GM12878 (cell line): ENCODE measurements around the gene C14orf119. TPM values are rescaled to one million over a fixed set of nuclear protein-coding genes. Genes with fewer than 3 reads are reported as not detected.

Experiments
- ATAC-seq: fragments of 200-7000 bp; cut with Tn5 transposase; 3 replicates; pipeline ENCODE4 v1.9.1; 2020; ENCODE audit warnings: mild to moderate bottlenecking, moderate library complexity
- BruUV-seq: library from RNA; stranded (reverse); fragments of 400-500 nt; replicated peaks from 2 replicates; lab custom pipeline; 2021; lab: Mats Ljungman, UMichigan
- CTCF ChIA-PET: fragments of 300-600 bp; sonication (Branson Sonifier 250); formaldehyde crosslinking; extraction: SDS; loops from one replicate; lab custom pipeline; 2021; ENCODE audit warnings: inconsistent platforms; lab: Yijun Ruan, JAX
- POLR2A ChIA-PET: fragments of 350-600 bp; formaldehyde crosslinking; extraction: SDS; loops from one replicate; lab custom pipeline; 2021; ENCODE audit warnings: inconsistent platforms; lab: Charles Lee
- RAD21 ChIA-PET: fragments of 300-600 bp; sonication (Branson Sonifier 250); formaldehyde crosslinking; loops from one replicate; lab custom pipeline; 2023; ENCODE audit warnings: antibody characterized with exemption; ENCODE audit not compliant: unreplicated experiment; lab: Charles Lee
- SMC1A ChIA-PET: fragments of 300-600 bp; sonication (Branson Sonifier 250); formaldehyde crosslinking; loops from one replicate; lab custom pipeline; 2023; ENCODE audit not compliant: unreplicated experiment, uncharacterized antibody; lab: Charles Lee
- DNase-seq: peaks from one replicate; pipeline ENCODE4 v3.0.0-alpha.2; 2011; ENCODE audit warnings: low read depth, low spot score
- FAIRE-seq: peaks from 3 replicates; lab custom pipeline; 2011; peaks lifted over from hg19 to GRCh38; lab: Jason Lieb, UNC
- H2AFZ ChIP-seq: 2 replicates; pipeline ENCODE4 v1.6.0; 2011; ENCODE audit warnings: low read depth, low read length, control low read depth; ENCODE audit not compliant: control insufficient read depth
- H3K27ac ChIP-seq: 2 replicates; pipeline ENCODE4 v1.5.1; 2011; ENCODE audit warnings: control low read depth; ENCODE audit not compliant: control insufficient read depth, insufficient read depth
- H3K27me3 ChIP-seq, 2 experiments: replicated peaks in 1 of 2; 2 replicates each; pipeline versions ENCODE4 v1.6.0 to v1.6.1; 2011; ENCODE audit warnings: low read length in 1 of 2; ENCODE audit not compliant: control insufficient read depth in 2 of 2, insufficient read depth in 2 of 2
- H3K36me3 ChIP-seq, 2 experiments: 2 replicates each; pipeline ENCODE4 v1.5.1; 2011; ENCODE audit warnings: low read length in 1 of 2; ENCODE audit not compliant: control insufficient read depth in 2 of 2, insufficient read depth in 2 of 2
- H3K4me1 ChIP-seq: 2 replicates; pipeline ENCODE4 v1.6.1; 2011; ENCODE audit warnings: mild to moderate bottlenecking, low read length, moderate library complexity, mixed read lengths; ENCODE audit not compliant: control insufficient read depth, insufficient read depth
- H3K4me2 ChIP-seq: 2 replicates; pipeline ENCODE4 v1.6.0; 2011; ENCODE audit warnings: control low read depth; ENCODE audit not compliant: control insufficient read depth, insufficient read depth
- H3K4me3 ChIP-seq: fragments of 200-600 bp; sonication (generic); 2 replicates; pipeline ENCODE4 v1.5.1; 2016
- H3K79me2 ChIP-seq: 2 replicates; pipeline ENCODE4 v1.6.0; 2011; ENCODE audit warnings: low read length; ENCODE audit not compliant: control insufficient read depth, insufficient read depth
- H3K9ac ChIP-seq: 2 replicates; pipeline ENCODE4 v1.8.0; 2011; ENCODE audit warnings: low read length, control low read depth, mixed read lengths; ENCODE audit not compliant: control insufficient read depth, insufficient read depth
- H3K9me3 ChIP-seq: replicated peaks from 3 replicates; pipeline ENCODE4 v1.5.1; 2011; ENCODE audit warnings: mild to moderate bottlenecking, low read length; ENCODE audit not compliant: control insufficient read depth, insufficient read depth
- H4K20me1 ChIP-seq: 2 replicates; pipeline ENCODE4 v1.6.0; 2011; ENCODE audit not compliant: control insufficient read depth, insufficient read depth
- CREM ChIP-seq: IDR thresholded peaks from 2 replicates; pipeline ENCODE4 v1.6.1; 2014; ENCODE audit warnings: antibody characterized with exemption, low read depth
- EP300 ChIP-seq, 2 experiments: fragments of 150-350 bp in 1 of 2; IDR thresholded peaks; 2 replicates each; pipeline ENCODE4 v1.6.1; 2011 to 2012; ENCODE audit warnings: low read depth in 2 of 2, low read length in 2 of 2, borderline replicate concordance in 1 of 2, improper control_type of control experiment in 1 of 2, inconsistent platforms in 1 of 2; ENCODE audit not compliant: control insufficient read depth in 1 of 2
- SMARCA5 ChIP-seq: fragments of 450-650 bp; IDR thresholded peaks from 2 replicates; pipeline ENCODE4 v1.6.1; 2017; ENCODE audit warnings: mild to moderate bottlenecking
- TAF1 ChIP-seq: IDR thresholded peaks from 2 replicates; pipeline ENCODE4 v1.6.1; 2011; ENCODE audit warnings: mild to moderate bottlenecking, low read depth, low read length, borderline replicate concordance
- ZNF274 ChIP-seq: IDR thresholded peaks from one replicate; pipeline ENCODE4 v1.8.0; 2011; ENCODE audit not compliant: insufficient read length, insufficient read depth
- ZNF384 ChIP-seq: IDR thresholded peaks from 2 replicates; pipeline ENCODE4 v1.6.1; 2012; ENCODE audit warnings: low read depth, mild to moderate bottlenecking, low read length, improper control_type of control experiment, borderline replicate concordance
- in situ Hi-C: fragments of 300-500 bp; cut with MboI; formaldehyde crosslinking; loops from 9 replicates; pipeline ENCODE4 v1.14.3; 2018; ENCODE audit warnings: mixed read lengths
- intact Hi-C: fragments of 100-400 bp; cut with micrococcal nuclease; formaldehyde crosslinking; loops from one replicate; pipeline ENCODE4 v1.14.2; 2022; ENCODE audit not compliant: unreplicated experiment
- polyA plus RNA-seq, 11 experiments: library from polyadenylated mRNA; depleted of rRNA in 4 of 11; unstranded in 6 of 11; stranded (reverse) in 5 of 11; fragments of >200 nt; fragmentation: Nextera tagmentation in 4 of 11; fragmentation: Illumina TruSeq in 1 of 11; extraction: Ambion mirVana in 4 of 11; extraction: Trizol in 1 of 11; gene quantifications; 1 replicate in 1 of 11; 2 replicates in 10 of 11; pipeline versions ENCODE4 v1.2.1 to v1.2.3, GENCODE V29; 2011 to 2016; ENCODE audit warnings: inconsistent platforms in 2 of 11, missing spikeins in 2 of 11, low read depth in 1 of 11
- total RNA-seq, 4 experiments: library from RNA; depleted of rRNA in 3 of 4; stranded (reverse); fragments of >200 nt in 3 of 4; fragmentation: Illumina TruSeq in 1 of 4; extraction: Trizol in 1 of 4; gene quantifications; 2 replicates each; pipeline versions ENCODE4 v1.2.1 to v1.2.3, GENCODE V29; 2013 to 2021
- TF ChIP-seq, protein P1 (sequence below): IDR thresholded peaks from 2 replicates; pipeline ENCODE4 v1.6.1; 2011; ENCODE audit warnings: low read depth, low read length, improper control_type of control experiment, borderline replicate concordance
- TF ChIP-seq, protein P2 (sequence below), 3 experiments: IDR thresholded peaks in 2 of 3; conservative IDR thresholded peaks in 1 of 3; 2 replicates each; pipeline ENCODE4 v1.5.1; 2011; ENCODE audit warnings: low read depth in 3 of 3, low read length in 3 of 3, mild to moderate bottlenecking in 3 of 3, control low read depth in 2 of 3, moderate library complexity in 2 of 3, inconsistent platforms in 1 of 3, mixed read lengths in 1 of 3; ENCODE audit not compliant: control insufficient read depth in 2 of 3, insufficient read depth in 1 of 3; ENCODE audit errors: extremely low read depth in 1 of 3
- TF ChIP-seq, protein P3 (sequence below): fragments of 450-650 bp; formaldehyde crosslinking; IDR thresholded peaks from 2 replicates; pipeline ENCODE4 v1.5.0; 2022; ENCODE audit warnings: mild to moderate bottlenecking, missing genetic modification characterization
- TF ChIP-seq, protein P4 (sequence below): fragments of 450-650 bp; IDR thresholded peaks from 2 replicates; pipeline ENCODE4 v1.6.1; 2017; ENCODE audit warnings: low read depth, mild to moderate bottlenecking, moderate library complexity

C14orf119 gene
- total and polyA plus RNA-seq, 10 of the 15 experiments (the other 5 are each of a cell fraction or from before 2014, with no cell fraction given), result 32.3 to 228 (median 57.6) TPM

DNA sequence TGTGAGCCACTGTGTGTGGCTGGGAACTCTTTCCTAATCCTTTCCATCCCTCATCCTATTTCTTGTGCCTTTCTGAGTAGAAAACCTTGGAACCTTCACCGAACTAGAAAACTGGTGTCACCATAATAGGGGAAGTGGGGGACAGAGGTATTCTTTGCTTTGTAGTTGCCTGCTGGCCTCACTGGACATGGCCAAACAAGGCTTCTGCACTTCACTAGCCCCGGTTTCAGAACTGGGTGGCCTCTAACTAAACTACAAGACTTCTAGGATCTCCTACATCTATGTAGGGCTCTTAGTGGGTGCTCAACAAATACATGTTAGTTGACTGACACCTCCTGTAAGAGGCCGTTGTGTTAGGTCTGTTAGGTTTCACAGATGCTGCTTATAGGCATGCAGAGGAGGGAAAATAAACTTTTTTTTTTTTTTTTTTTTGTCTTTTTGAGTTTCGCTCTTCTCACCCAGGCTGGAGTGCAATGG lies 10.1 kb downstream of the C14orf119 start (continued):
- no peak for TF ChIP-seq ZNF384

DNA sequence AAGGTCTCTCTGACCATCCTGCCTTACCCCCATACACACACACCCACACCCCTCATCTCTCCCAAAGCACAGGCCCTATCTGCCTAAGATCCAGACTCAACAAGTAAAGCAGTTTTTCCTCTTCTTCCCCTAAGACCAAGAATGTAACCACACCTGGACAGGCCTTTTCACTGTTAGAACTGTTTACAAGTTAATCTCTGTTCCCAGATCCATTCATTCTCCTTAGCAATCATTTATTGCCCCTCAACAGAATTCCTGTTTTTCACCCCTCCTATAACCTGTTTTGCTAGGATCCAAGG lies 11.4 kb downstream of the C14orf119 start:
- DNase-seq, result no peak
- SMC1A ChIA-PET, result no interaction called here
- Histone ChIP-seq H3K79me2 (no peaks in the 10 kb centered on the region), H3K36me3 (no peaks in the 10 kb centered on the region), H3K9ac (no peak overlapping the region)
- TF ChIP-seq, protein P1, sequence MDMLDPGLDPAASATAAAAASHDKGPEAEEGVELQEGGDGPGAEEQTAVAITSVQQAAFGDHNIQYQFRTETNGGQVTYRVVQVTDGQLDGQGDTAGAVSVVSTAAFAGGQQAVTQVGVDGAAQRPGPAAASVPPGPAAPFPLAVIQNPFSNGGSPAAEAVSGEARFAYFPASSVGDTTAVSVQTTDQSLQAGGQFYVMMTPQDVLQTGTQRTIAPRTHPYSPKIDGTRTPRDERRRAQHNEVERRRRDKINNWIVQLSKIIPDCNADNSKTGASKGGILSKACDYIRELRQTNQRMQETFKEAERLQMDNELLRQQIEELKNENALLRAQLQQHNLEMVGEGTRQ, result no peak
- TF ChIP-seq CREM (no peak), TAF1 (no peak), SMARCA5 (no peak), EP300 (IDR thresholded peaks at IDR 0.05; ENCODE audit: borderline replicate concordance in 1 of 2, control insufficient read depth in 1 of 2, low read depth in 2 of 2, low read length in 2 of 2) (no peak), ZNF274 (no peak)
- TF ChIP-seq, protein P2, sequence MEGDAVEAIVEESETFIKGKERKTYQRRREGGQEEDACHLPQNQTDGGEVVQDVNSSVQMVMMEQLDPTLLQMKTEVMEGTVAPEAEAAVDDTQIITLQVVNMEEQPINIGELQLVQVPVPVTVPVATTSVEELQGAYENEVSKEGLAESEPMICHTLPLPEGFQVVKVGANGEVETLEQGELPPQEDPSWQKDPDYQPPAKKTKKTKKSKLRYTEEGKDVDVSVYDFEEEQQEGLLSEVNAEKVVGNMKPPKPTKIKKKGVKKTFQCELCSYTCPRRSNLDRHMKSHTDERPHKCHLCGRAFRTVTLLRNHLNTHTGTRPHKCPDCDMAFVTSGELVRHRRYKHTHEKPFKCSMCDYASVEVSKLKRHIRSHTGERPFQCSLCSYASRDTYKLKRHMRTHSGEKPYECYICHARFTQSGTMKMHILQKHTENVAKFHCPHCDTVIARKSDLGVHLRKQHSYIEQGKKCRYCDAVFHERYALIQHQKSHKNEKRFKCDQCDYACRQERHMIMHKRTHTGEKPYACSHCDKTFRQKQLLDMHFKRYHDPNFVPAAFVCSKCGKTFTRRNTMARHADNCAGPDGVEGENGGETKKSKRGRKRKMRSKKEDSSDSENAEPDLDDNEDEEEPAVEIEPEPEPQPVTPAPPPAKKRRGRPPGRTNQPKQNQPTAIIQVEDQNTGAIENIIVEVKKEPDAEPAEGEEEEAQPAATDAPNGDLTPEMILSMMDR (IDR thresholded peaks at IDR 0.05 in 2 of 3, conservative IDR thresholded peaks at IDR 0.05 in 1 of 3; ENCODE audit: control insufficient read depth in 2 of 3, extremely low read depth in 1 of 3, insufficient read depth in 1 of 3, low read depth in 3 of 3, low read length in 3 of 3), result no peak
- TF ChIP-seq, protein P3, sequence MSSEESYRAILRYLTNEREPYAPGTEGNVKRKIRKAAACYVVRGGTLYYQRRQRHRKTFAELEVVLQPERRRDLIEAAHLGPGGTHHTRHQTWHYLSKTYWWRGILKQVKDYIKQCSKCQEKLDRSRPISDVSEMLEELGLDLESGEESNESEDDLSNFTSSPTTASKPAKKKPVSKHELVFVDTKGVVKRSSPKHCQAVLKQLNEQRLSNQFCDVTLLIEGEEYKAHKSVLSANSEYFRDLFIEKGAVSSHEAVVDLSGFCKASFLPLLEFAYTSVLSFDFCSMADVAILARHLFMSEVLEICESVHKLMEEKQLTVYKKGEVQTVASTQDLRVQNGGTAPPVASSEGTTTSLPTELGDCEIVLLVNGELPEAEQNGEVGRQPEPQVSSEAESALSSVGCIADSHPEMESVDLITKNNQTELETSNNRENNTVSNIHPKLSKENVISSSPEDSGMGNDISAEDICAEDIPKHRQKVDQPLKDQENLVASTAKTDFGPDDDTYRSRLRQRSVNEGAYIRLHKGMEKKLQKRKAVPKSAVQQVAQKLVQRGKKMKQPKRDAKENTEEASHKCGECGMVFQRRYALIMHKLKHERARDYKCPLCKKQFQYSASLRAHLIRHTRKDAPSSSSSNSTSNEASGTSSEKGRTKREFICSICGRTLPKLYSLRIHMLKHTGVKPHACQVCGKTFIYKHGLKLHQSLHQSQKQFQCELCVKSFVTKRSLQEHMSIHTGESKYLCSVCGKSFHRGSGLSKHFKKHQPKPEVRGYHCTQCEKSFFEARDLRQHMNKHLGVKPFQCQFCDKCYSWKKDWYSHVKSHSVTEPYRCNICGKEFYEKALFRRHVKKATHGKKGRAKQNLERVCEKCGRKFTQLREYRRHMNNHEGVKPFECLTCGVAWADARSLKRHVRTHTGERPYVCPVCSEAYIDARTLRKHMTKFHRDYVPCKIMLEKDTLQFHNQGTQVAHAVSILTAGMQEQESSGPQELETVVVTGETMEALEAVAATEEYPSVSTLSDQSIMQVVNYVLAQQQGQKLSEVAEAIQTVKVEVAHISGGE (CRISPR knock-in tag), result no peak
- TF ChIP-seq, protein P4, sequence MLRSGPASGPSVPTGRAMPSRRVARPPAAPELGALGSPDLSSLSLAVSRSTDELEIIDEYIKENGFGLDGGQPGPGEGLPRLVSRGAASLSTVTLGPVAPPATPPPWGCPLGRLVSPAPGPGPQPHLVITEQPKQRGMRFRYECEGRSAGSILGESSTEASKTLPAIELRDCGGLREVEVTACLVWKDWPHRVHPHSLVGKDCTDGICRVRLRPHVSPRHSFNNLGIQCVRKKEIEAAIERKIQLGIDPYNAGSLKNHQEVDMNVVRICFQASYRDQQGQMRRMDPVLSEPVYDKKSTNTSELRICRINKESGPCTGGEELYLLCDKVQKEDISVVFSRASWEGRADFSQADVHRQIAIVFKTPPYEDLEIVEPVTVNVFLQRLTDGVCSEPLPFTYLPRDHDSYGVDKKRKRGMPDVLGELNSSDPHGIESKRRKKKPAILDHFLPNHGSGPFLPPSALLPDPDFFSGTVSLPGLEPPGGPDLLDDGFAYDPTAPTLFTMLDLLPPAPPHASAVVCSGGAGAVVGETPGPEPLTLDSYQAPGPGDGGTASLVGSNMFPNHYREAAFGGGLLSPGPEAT, result no peak
- TF ChIP-seq, all 136 proteins: peak for 0
- in situ Hi-C loops (no loop called here), intact Hi-C loops (no loop called here)
- ChIA-PET RAD21 (no interaction called here), CTCF (interaction anchor here (0.7 to 1.2 kb wide), 2 partner anchors 14 to 38 kb away, joined by 4 to 6 read pairs; no protein-coding TSS in a partner anchor), POLR2A (interaction anchor here (0.6 kb wide), 1 partner anchor 11 kb away, joined by 4 read pairs; no protein-coding TSS in a partner anchor)
- no peak for ATAC-seq
- Histone ChIP-seq H3K4me2 (no peak overlapping the region), H2AFZ (no peak overlapping the region), H3K9me3 (no peaks in the 10 kb centered on the region), H4K20me1 (no peaks in the 10 kb centered on the region; the same call in 1 of the 2 replicates), H3K27ac (no peak overlapping the region), H3K27me3 (no peaks in the 10 kb centered on the region; a peak in 1 of 4 replicates), H3K4me1 (no peaks in the 10 kb centered on the region), H3K4me3 (no peak overlapping the region)
- no TSS peak for BruUV-seq
- FAIRE-seq, result no peak
